ENCODE data around the gene CROCC2.

CROCC2 gene

DNA sequence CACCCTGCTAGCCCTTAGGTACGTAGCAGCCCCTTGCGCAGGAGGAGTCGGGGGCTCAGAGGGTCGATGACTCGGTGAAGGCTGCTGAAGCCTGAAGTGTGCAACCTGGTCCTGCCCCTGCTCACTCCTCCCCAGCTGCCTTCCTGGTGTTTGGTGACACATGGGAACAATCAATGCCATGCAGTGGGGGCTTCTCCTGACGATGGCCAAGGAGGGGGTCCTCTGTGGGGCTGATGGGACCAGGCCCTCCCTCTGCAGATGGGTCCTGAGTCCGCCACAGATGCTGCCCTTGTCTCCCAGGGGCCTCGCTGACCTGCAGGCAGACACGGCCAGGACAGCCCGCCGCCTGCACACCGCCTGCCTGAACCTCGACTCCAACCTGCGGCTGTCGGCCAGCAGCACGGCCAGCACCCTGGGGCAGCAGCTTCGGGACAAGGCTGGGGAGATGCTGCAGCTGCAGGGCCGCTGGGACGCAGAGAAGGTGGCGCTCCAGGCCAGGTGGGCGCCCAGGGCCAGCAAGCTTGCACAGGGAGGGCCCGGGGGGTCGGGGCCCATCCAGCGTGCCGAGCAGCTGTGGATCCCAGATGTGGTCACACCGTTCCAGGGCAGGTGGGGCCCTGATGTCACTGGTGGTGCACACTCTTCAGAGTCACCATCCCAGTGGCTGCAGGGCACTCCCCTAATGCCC is 24.6 kb downstream of the CROCC2 start:
- TF ChIP-seq, protein P1, sequence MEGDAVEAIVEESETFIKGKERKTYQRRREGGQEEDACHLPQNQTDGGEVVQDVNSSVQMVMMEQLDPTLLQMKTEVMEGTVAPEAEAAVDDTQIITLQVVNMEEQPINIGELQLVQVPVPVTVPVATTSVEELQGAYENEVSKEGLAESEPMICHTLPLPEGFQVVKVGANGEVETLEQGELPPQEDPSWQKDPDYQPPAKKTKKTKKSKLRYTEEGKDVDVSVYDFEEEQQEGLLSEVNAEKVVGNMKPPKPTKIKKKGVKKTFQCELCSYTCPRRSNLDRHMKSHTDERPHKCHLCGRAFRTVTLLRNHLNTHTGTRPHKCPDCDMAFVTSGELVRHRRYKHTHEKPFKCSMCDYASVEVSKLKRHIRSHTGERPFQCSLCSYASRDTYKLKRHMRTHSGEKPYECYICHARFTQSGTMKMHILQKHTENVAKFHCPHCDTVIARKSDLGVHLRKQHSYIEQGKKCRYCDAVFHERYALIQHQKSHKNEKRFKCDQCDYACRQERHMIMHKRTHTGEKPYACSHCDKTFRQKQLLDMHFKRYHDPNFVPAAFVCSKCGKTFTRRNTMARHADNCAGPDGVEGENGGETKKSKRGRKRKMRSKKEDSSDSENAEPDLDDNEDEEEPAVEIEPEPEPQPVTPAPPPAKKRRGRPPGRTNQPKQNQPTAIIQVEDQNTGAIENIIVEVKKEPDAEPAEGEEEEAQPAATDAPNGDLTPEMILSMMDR (conservative IDR thresholded peaks at IDR 0.05): no peak
- no peak overlapping the region for H3K27ac ChIP-seq

DNA sequence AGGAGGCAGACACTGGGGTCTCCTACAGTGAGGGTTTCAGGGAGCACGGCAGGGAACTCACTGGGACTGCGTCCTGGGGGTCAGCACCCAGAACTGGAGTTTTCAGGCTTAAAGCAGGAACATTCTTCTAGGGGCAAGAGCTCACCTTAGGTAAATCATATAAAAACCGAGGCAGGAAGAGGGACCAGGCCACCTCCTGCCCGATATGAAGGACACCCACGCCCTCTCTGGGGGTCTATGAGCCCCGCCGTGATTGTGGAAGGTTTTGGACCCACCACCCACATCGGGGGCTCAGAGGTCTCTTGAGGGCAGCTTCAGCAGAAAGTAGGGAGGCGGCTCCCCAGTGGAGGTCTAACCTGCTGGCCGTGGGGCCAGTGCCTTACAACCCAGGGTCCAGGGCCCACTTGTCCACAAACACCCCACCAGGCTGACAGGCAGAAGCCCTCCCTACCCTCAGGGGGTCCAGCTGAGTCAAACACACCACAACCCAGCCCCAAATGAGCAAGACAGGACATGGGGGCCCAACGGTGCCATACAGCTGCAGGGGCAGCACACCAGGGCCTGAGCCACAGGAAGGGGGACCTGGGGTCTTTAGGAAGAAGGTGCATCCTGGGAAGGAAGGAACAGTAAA is 25.3 kb downstream of the CROCC2 start:
- TF ChIP-seq, protein P1 (conservative IDR thresholded peaks at IDR 0.05): no peak
- no peak overlapping the region for H3K27ac ChIP-seq

DNA sequence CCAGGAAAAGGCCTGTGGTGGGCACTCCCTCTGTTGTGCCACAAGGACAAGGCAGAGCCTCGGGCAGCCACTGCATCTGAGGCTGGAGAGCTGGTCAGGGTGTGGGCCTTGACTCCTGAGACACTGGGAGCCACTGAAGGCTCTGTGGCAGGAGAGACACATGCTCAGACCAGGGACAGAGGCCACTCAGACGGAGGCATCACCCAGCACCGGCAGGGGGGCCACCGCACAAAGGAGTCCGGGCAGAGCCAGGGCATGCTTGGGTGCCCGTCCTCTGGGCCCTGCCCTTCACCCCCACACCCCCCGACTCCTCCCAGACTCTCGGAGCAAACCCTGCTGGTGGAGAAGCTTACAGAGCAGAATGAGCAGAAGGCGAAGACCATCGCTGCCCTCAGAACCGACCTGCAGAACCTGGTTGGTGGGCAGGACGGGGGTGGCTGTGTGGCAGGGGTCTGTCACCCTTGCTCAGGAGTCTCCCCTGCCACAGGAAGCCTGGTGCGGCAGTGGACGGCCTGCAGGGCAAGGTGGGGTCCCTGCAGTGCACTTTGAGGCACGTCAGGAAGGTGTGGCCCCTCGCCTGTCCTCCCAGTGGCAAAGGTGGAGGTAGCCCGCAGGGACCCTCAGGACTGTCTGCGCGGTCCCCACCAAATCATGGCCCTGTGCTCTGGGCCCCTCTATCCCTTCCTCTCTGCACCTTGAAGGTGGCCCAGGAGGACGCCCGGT is 26.0 kb downstream of the CROCC2 start:
- H3K27ac ChIP-seq: no peak overlapping the region
- TF ChIP-seq, protein P1 (conservative IDR thresholded peaks at IDR 0.05): no peak

DNA sequence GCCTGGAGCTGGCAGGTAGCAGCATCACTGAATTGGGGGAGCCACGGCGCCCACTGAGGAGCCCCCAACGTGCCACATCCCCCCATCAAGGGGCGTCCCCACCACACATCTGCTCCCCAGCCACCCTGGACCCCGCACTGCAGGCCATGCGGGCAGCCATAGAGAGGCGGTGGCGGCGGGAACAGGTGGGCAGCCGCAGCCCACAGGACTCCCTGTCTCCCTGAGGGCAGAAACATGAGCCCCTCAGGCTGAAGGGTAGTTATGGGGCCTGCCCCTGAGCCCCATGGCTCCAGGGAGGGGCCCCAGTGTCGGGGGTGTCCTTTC is 26.6 kb downstream of the CROCC2 start:
- TF ChIP-seq, protein P1 (conservative IDR thresholded peaks at IDR 0.05): no peak
- no peak overlapping the region for H3K27ac ChIP-seq

DNA sequence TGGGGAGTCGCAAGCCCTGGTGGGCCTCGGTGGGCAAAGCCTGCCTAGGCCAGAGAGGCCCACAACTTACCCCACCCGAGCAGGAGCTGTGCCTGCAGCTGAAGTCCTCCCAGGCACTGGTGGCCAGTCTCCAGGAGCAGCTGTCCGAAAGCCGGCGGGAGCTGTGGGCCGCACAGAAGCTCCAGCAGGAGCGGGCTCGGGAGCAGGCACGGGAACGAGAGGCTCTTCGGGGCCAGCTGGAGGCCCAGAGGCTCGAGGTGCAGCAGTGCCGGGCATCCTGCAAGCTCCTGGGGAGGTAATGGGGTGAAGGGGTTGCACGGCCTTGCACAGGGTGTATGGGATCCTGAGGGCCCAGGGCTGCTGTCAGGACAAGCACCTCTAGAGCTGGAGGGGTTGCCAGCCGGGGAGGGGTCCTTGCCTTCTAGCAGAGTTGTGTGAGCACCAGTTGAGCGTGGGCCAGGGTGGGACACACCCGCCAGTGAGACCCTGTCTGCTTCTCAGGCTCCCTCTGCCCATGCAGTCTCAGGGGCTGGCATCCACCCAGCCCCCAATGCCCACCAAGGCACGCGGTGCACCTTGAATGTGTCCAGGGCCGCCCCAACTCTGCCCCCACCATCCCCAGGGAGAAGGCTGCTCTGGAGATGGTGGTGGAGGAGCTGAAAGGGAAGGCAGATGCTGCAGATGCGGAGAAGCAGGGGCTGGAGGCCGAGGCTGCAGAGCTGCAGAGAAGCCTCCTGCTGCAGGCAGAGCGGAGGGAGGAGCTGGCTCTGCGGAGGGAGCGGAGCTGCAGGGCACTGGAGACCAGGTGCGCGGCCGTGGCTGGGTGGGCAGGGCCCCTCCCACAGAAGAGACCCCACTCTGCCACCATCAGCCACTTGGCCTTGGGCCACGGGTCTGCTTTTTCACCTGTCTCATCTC is 27.2 kb downstream of the CROCC2 start:
- TF ChIP-seq, protein P1 (conservative IDR thresholded peaks at IDR 0.05): no peak
- H3K27ac ChIP-seq: no peak overlapping the region

DNA sequence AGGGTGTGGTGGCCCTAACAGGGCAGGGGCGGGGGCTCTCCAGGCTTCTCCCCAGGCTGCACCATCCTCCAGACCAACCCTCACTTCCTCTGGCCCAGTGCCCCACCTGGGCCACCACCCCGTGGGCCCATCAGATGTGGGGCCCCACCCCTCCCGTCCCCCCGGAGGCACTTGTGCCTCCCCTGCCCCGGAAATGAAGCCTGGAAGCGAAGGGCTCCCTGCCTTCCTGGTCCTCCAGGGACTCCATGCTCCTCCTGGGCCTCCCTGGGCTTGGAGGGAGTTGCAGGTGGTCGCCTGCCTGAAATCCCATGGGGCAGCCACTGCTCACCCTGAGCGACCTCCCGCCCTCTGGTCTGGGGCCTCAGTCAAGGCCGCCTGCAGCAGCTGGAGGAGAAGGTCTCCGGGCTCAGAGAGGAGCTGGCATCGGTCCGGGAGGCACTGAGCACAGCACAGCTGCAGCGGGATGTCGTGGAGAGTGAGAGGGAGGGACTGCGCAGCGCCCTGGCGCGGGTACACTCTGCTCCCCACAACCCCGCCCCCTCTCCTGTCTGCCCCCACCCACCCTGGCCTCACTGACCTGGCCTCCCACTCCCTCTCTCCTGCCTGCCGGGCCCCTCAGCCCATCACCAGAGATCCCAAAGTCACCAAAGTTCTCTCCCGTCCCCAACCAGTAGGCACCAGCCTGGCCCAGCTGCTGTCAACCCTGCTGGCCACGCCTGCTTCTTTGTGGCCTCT is 28.0 kb downstream of the CROCC2 start:
- TF ChIP-seq, protein P1 (conservative IDR thresholded peaks at IDR 0.05): no peak
- H3K27ac ChIP-seq: no peak overlapping the region
